ENCODE data around the gene FPR2. TPM values are rescaled to one million over a fixed set of nuclear protein-coding genes. Genes with fewer than 3 reads are reported as not detected.

Gene FPR2
- total RNA-seq, 1 donor from 2014 or later: 11.4 TPM

- DNase-seq (ENCODE audit: low spot score): no peak
Observed at GRCh38 chr19:51781999-51782398, 21.0 kb downstream of the FPR2 start.

- DNase-seq (ENCODE audit: low spot score): no peak
Observed at GRCh38 chr19:51783372-51783771, 22.4 kb downstream of the FPR2 start.

GRCh38 chr19:51784109-51784785 is 23.3 kb downstream of the FPR2 start:
- DNase-seq (ENCODE audit: low spot score): no peak

GRCh38 chr19:51784922-51785690 is 24.1 kb downstream of the FPR2 start:
- DNase-seq (ENCODE audit: low spot score): no peak

DNA sequence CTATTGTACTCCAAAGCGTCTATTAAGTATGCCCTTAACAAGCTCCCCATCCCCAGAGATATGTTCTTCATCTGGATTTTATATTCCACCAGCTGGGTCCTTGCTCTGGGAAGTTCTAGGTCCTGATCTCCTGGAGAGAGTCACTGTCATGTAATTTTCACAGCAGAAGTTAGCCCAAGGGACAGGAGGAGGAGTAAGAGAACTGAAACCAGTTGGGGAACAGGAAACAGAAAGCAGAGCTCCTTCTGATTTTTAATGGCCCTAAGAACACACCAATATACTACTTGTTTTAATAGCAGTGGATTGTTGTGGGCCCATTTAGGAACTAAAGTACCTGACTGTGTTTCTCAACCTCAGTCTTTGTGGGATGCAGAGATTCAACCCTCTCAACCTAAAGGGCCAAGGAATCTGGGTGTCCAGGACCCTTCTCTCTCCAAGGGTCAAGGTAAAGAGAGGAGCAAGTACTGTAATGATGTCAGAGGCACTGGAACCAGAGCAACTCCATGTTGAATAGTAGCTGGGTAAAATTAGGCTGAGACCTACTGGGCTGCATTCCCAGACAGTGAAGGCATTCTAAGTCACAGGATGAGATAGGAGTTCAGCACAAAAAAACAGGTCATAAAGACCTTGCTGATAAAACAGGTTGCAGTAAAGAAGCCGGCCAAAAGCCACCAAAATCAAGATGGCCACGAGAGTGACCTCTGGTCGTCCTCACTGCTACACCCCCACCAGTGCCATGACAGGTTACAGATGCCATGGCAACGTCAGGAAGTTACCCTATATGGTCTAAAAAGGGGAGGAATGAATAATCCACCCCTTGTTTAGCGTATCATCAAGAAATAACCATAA is 25.9 kb downstream of the FPR2 start:
- no peak for DNase-seq (ENCODE audit: low spot score)

GRCh38 chr19:51788029-51788428 is 27.0 kb downstream of the FPR2 start:
- DNase-seq (ENCODE audit: low spot score): no peak

DNA sequence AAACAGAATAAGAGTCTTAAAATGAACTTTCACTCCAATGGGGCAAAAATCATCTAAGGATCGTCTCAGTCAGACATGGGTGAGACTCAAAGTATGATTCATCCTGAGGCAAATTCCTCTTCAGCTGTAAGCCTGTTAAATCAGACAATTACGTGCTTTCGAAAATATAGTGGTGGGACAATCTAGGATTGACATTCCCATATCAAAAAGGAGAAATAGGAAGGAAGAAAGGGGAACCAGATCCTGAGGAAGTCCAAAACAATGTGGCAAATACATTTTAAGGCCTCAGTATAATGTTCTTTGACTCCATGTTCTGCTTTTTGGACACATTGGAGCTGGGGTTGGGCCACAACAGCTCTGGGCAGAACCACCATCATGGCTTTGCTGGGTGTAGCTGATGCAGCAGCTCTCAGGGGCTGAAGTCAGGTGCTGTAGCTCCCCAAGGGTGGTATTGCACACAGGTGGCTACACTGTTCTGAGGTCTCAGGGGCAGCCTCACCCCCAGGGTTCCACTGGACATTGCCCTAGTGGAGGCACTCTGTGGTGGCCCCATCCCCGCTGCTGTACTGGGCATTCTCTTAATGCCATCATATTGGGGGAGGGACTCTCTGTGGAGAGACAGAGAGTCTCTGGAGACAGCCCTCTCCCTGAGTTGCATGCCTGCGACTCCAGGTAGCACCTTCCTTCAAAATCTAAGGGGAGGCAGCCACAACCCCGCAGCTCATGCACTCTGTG is 28.2 kb downstream of the FPR2 start:
- DNase-seq (ENCODE audit: low spot score): no peak

DNA sequence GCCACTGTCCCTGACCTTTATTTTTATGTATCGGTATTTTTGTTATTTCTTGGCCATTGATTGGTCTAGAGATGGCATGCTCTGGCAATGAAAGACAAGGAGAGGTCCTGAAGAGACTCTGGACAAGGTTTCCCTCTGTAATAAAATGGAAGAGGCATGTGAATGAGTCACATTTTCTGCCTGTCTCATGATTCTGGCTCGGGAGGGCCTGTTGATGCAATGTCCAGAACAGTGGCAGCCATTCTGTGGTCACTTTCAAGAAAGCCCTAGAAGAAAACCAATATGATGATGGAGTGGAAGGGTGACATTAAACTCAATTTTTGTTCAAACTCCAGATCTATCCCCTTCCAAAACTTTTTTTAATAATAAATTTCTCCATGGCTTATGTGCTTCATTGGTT is 32.0 kb downstream of the FPR2 start:
- no peak for DNase-seq (ENCODE audit: low spot score)

- no peak for DNase-seq (ENCODE audit: low spot score)
Observed at GRCh38 chr19:51793994-51794393, 33.0 kb downstream of the FPR2 start.

GRCh38 chr19:51794885-51795490 is 34.0 kb downstream of the FPR2 start, which contains the start of gene FPR3:
FPR3 (plus strand) TSS chr19:51795157; CDS start chr19:51823749, 28,592 bp downstream.
- DNase-seq (ENCODE audit: low spot score): no peak

- DNase-seq (ENCODE audit: low spot score): no peak
Observed at GRCh38 chr19:51796195-51796679, 35.3 kb downstream of the FPR2 start.

GRCh38 chr19:51797480-51797879 is 36.5 kb downstream of the FPR2 start:
- no peak for DNase-seq (ENCODE audit: low spot score)

DNA sequence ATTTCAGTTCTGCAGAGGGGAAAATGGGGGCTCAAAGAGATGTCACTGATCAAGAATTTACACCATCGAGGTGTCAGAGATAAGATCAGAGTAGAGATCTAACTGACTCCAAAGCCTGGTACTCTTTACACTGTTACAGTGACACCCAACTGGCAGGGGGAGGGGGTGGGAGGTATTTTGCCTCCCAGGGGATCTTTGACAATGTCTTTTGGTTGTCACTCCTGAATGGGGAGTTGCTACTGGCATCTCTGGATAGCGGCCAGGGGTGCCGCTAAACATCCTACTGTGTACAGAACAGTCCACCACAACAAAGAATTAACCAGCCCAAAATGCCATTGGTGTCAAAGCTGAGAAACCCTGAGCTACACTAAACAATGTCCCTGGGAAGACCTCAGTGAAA is 37.1 kb downstream of the FPR2 start:
- no peak for DNase-seq (ENCODE audit: low spot score)

DNA sequence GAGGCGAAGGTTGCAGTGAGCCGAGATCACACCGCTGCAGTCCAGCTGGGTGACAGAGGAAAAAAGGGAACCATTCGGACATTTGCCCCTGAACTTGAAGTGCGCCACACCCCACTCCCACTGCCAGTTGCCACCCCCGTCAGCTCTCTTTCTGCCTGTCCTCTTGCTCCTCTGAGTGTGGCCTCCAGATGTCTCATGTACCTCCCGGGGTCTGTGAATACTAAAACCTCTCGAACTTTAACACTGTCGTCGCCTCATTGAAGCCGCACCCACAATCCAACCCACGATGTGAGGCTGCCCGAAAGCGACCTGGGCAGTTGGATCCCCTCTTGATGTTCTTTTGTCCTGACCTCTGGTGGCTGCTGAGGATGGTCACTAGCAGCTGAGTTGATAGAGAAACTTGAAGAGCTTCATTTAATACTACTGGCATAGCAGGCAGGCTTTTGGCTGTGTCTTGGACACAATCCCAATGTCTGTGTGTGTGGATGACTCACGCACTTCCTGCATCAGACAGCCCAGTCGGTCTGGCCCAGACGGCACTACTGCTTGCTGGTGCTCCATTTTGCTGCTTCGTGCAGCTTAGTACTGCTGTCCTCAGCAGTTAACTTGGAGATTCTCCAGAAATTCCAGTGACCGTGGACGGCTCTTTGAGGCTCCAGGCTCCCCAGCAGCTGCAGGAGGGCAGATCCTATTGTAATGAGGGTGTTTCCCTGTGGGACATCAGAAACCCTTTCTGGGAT is 38.2 kb downstream of the FPR2 start:
- no peak for DNase-seq (ENCODE audit: low spot score)

DNA sequence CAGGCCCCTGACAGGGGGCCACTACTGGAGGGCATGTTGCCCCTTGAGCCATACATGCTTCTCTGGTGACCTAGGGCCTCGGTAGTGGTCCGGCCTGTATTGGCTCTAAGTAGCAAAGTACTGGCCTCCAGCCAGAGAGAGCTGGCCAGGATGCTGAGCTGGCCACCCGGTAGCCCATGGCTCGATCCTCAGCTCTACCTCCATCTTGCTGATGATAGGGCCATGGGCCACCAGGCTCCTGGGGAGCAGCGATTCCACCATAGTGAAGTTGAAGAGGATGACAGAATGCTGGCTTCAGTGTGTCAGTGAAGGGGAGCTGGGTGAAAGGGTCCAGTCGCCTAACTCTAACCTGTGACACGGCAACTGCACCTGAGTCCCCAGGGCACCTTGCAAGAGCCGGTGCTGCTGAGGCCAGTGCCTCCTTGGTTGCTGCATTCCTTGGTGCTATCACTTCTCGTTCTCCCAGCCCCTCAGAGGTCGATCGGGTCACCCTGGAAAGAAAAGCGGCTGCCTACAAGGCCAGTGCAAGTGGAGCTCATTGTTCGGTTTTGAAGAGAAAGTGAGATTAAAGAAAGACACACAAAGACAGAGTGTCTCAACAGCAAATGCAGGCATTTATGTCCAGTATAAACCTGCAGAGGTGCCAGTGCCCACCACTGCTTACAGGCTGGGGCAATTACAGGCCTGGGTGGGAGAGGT is 38.9 kb downstream of the FPR2 start:
- DNase-seq (ENCODE audit: low spot score): no peak

- no peak for DNase-seq (ENCODE audit: low spot score)
Observed at GRCh38 chr19:51800473-51801244, 39.7 kb downstream of the FPR2 start.

- DNase-seq (ENCODE audit: low spot score): no peak
Observed at GRCh38 chr19:51802775-51803174, 41.8 kb downstream of the FPR2 start.

DNA sequence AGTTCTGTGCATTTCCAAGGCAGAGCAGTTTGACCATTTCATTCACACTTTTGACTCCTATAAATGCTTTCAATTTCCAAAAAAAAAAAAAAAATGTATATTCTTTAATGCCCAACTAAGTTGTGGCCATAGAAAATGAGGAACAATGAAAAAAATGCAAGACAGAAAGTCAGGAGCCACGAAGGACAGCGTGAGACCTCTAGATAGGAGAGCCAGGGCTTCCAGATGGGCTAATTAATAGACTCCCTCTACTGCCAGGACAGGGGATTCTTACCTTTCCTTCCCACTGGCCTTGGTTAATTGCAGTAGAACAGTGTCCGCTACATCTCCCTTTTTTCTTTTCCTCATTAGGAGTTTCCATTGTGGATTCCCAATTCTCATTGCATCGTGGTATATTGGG is 42.5 kb downstream of the FPR2 start:
- DNase-seq (ENCODE audit: low spot score): no peak

Measured in mesenteric fat pad (tissue), 1 donor.